Endodermal cell (in vitro differentiated cells): ENCODE data around the gene HBP1. TPM values are rescaled to one million over a fixed set of nuclear protein-coding genes. Genes with fewer than 3 reads are reported as not detected.
A peak's percentile ranks its signal among the peaks of the same experiment; 100 is the strongest.
"Not testable (repeated sequence)": the region's sequence is repeated elsewhere in the genome, so short reads cannot be mapped to it uniquely, and the experiment has no call there.

ENCODE experiments used
- DNase-seq: peaks from one replicate; pipeline ENCODE4 v3.0.0-alpha.2; 2017
- H3K27ac ChIP-seq: 2 replicates; pipeline ENCODE4 v1.5.1; 2013; ENCODE audit warnings: mild to moderate bottlenecking, low read depth, low read length, moderate library complexity
- H3K27me3 ChIP-seq: 2 replicates; pipeline ENCODE4 v1.6.1; 2013; ENCODE audit warnings: mild to moderate bottlenecking, low read length, moderate library complexity; ENCODE audit not compliant: insufficient read depth, control insufficient read depth, poor library complexity, severe bottlenecking
- H3K36me3 ChIP-seq: 2 replicates; pipeline ENCODE4 v1.7.0; 2013; ENCODE audit warnings: mild to moderate bottlenecking, low read length, moderate library complexity; ENCODE audit not compliant: control insufficient read depth, insufficient read depth
- H3K4me1 ChIP-seq: one replicate; pipeline ENCODE4 v1.7.0; 2013; ENCODE audit warnings: low read length; ENCODE audit not compliant: control insufficient read depth, insufficient read depth
- H3K4me3 ChIP-seq: 2 replicates; pipeline ENCODE4 v1.5.1; 2013; ENCODE audit warnings: mild to moderate bottlenecking, low read length, moderate library complexity
- H3K9ac ChIP-seq: 2 replicates; pipeline ENCODE4 v1.6.1; 2013; ENCODE audit warnings: mild to moderate bottlenecking, low read length, moderate library complexity; ENCODE audit not compliant: poor library complexity, severe bottlenecking; ENCODE audit errors: extremely low read depth
- H3K9me3 ChIP-seq: 2 replicates; pipeline ENCODE4 v1.6.1; 2013; ENCODE audit warnings: mild to moderate bottlenecking, low read length, moderate library complexity; ENCODE audit not compliant: control insufficient read depth
- H3K27ac Mint-ChIP-seq: 2 replicates; pipeline ENCODE4 v1.8.0; 2020; ENCODE audit warnings: mixed read lengths
- H3K27me3 Mint-ChIP-seq: 2 replicates; pipeline ENCODE4 v1.8.0; 2021; ENCODE audit warnings: mild to moderate bottlenecking, mixed read lengths; ENCODE audit not compliant: insufficient read depth
- H3K36me3 Mint-ChIP-seq: 2 replicates; pipeline ENCODE4 v1.8.0; 2020; ENCODE audit warnings: low read depth, mixed read lengths
- H3K4me1 Mint-ChIP-seq: 2 replicates; pipeline ENCODE4 v1.8.0; 2020; ENCODE audit warnings: mixed read lengths
- H3K4me3 Mint-ChIP-seq: 2 replicates; pipeline ENCODE4 v1.8.0; 2020; ENCODE audit warnings: mild to moderate bottlenecking, moderate library complexity, mixed read lengths
- H3K9me3 Mint-ChIP-seq: 2 replicates; pipeline ENCODE4 v1.8.0; 2020; ENCODE audit warnings: mild to moderate bottlenecking, mixed read lengths
- WGBS, 2 experiments: methylation state at CpG; one replicate each; pipeline versions ENCODE4 v1.1.5 to v1.1.7; 2013; ENCODE audit warnings: missing lambda C conversion rate in 2 of 2, mixed read lengths in 1 of 2; ENCODE audit not compliant: insufficient coverage in 1 of 2, insufficient read length in 1 of 2; 5-methylcytosine and 5-hydroxymethylcytosine counted together
- total RNA-seq, 2 donors: library from RNA; stranded (reverse); fragmentation: NEBNext Ultra II Directional in 1 of 2; extraction: Animal tissue kit (Norgen Biotek cat#: 25700) in 1 of 2; gene quantifications; 2 replicates in 1 of 2; 3 replicates in 1 of 2; pipeline ENCODE4 v1.2.1, GENCODE V29; 2021
- TF ChIP-seq, protein P1 (sequence below): fragments of 200-600 bp; sonication (generic); conservative IDR thresholded peaks from 2 replicates; pipeline ENCODE4 v1.5.0; 2021; ENCODE audit warnings: antibody characterized with exemption, mild to moderate bottlenecking

HBP1 gene
- total RNA-seq, 2 donors from 2014 or later: 39.3 to 51.0 TPM

DNA sequence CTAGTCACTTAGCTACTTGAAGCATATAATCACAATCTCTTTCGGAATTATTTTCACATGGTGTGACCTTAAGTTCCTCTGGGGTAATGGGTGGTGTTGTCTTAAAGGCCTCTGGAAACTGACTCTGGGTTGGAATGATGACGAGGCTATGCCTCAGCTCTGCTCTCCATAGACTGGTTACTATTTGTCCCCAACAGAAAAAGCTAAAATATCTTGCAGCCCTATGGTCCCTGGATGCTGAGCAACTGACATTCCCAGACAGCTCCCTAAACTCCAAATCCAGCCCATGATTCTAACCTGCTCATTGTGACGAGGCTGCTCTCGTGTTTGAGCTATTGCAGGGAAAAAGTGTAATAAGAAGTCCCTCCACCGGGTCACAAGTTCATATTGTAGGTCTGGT lies 51.6 kb downstream of the HBP1 start:
- H3K27ac Mint-ChIP-seq: no peak overlapping the region
- no peak for DNase-seq
- H3K9ac ChIP-seq: no peak overlapping the region
- H3K4me1 ChIP-seq: no peaks in the 10 kb centered on the region
- H3K4me1 Mint-ChIP-seq: peaks cover 4% of the 10 kb centered on the region
- TF ChIP-seq, protein P1, sequence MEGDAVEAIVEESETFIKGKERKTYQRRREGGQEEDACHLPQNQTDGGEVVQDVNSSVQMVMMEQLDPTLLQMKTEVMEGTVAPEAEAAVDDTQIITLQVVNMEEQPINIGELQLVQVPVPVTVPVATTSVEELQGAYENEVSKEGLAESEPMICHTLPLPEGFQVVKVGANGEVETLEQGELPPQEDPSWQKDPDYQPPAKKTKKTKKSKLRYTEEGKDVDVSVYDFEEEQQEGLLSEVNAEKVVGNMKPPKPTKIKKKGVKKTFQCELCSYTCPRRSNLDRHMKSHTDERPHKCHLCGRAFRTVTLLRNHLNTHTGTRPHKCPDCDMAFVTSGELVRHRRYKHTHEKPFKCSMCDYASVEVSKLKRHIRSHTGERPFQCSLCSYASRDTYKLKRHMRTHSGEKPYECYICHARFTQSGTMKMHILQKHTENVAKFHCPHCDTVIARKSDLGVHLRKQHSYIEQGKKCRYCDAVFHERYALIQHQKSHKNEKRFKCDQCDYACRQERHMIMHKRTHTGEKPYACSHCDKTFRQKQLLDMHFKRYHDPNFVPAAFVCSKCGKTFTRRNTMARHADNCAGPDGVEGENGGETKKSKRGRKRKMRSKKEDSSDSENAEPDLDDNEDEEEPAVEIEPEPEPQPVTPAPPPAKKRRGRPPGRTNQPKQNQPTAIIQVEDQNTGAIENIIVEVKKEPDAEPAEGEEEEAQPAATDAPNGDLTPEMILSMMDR: no peak
- H3K9me3 Mint-ChIP-seq: no peaks in the 10 kb centered on the region
- H3K4me3 ChIP-seq: no peak overlapping the region
- no peaks in the 10 kb centered on the region for H3K9me3 ChIP-seq
- H3K27me3 Mint-ChIP-seq: no peaks in the 10 kb centered on the region
- peaks cover 3% of the 10 kb centered on the region for H3K36me3 Mint-ChIP-seq
- no peaks in the 10 kb centered on the region for H3K36me3 ChIP-seq
- H3K27me3 ChIP-seq: no peaks in the 10 kb centered on the region
- H3K27ac ChIP-seq: no peak overlapping the region
- 96 to 100% methylated on average over 1 to 5 of the region's 5 CpGs for WGBS, 2 experiments
- no peak overlapping the region for H3K4me3 Mint-ChIP-seq

DNA sequence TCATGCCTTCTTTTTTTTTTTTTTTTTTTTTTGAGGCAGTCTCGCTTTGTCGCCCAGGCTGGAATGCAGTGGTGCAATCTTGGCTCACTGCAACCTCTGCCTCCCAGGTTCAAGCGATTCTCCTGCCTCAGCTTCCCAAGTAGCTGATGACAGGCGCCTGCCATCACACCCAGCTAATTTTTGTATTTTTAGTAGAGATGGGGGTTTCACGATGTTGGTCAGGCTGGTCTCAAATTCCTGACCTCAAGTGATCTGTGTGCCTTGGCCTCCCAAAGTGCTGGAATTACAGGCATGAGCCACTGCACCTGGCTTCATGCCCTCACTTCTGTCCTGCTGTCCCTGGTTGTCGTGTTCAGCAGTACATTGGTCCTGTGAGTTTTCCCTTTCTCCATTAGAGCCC lies 52.0 kb downstream of the HBP1 start:
- H3K27me3 ChIP-seq, H3K9me3 Mint-ChIP-seq: not testable (repeated sequence)

DNA sequence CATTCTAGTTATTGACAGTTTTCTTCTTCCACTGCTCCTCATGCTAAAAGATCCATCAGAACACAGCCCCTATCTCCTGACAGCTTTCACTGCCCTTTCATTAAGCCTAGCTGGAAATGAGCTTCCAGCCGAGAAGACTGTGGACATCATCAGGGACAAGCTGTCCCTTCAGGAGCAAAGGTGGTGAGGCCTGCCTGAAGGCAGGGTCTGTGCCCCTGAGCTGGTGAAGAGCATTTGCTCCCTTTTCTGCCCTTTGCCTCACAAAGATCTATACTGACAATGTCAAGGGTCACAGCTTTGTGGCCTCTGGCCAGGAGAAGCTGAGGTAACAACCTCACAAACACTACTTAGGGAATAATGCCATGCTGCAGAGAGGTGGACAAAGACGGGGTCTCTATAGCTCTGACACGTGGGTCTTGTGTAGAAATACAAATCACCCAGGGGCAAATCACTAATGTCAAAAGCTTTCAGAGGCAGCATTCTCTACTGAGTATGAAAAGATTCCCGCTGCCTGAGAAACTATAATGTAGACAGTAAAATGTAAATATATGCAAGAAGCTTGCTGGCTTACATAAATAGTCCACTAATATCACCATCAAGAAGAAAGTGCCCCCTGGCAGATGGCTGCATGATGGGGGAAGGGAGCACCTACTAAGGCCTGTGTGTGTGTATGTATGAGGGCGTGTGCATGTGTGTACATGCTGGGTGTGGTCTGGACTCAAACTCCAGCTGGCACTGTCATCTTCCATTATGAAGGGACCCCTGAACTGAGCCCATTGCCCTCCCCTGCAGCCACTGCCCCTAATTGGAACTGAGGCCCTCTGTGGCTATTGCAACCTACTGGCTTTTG lies 55.8 kb downstream of the HBP1 start:
- Histone ChIP-seq H3K27ac (peak overlapping the region; percentile 96), H3K4me3 (no peak overlapping the region), H3K9ac (no peak overlapping the region)

More for the DNA sequence above, 52.0 kb downstream of the HBP1 start:
- not testable (repeated sequence) for H3K27ac ChIP-seq, H3K4me1 Mint-ChIP-seq, H3K36me3 ChIP-seq, H3K4me1 ChIP-seq, H3K27me3 Mint-ChIP-seq, H3K4me3 Mint-ChIP-seq, DNase-seq, H3K27ac Mint-ChIP-seq, H3K4me3 ChIP-seq, H3K9ac ChIP-seq, H3K36me3 Mint-ChIP-seq, H3K9me3 ChIP-seq
- WGBS, 2 experiments: 94 to 95% methylated on average over 3 to 6 of the region's 6 CpGs

More for the DNA sequence above, 55.8 kb downstream of the HBP1 start:
- TF ChIP-seq, protein P1: no peak
- Mint-ChIP-seq H3K27ac (no peak overlapping the region), H3K9me3 (no peaks in the 10 kb centered on the region), H3K4me3 (no peak overlapping the region), H3K27me3 (no peaks in the 10 kb centered on the region), H3K4me1 (peaks cover 4% of the 10 kb centered on the region), H3K36me3 (peaks cover 16% of the 10 kb centered on the region)
- Histone ChIP-seq H3K27me3 (no peaks in the 10 kb centered on the region), H3K9me3 (no peaks in the 10 kb centered on the region), H3K4me1 (no peaks in the 10 kb centered on the region), H3K36me3 (no peaks in the 10 kb centered on the region)
- WGBS, 2 experiments: 87% methylated on average over 4 of the region's 5 CpGs; no CpG with 5 or more reads in 1 of the 2 experiments
- DNase-seq: no peak
